Ecto neural progenitor cell (in vitro differentiated cells): Measurements from ENCODE around the gene PLEKHF1.
"Not testable (repeated sequence)": the region's sequence is repeated elsewhere in the genome, so short reads cannot be mapped to it uniquely, and the experiment has no call there.

Source experiments
- DNase-seq: peaks from one replicate; pipeline ENCODE4 v3.0.0-alpha.2; 2018; ENCODE audit warnings: low spot score

Gene PLEKHF1

GRCh38 chr19:29664753-29665214 lies 477 bp upstream of the PLEKHF1 start:
- DNase-seq, result no peak

GRCh38 chr19:29665826-29666577 lies 741 bp downstream of the PLEKHF1 start:
- no peak for DNase-seq

GRCh38 chr19:29666578-29667386 lies 1.5 kb downstream of the PLEKHF1 start:
- peak; percentile 71 for DNase-seq

DNA sequence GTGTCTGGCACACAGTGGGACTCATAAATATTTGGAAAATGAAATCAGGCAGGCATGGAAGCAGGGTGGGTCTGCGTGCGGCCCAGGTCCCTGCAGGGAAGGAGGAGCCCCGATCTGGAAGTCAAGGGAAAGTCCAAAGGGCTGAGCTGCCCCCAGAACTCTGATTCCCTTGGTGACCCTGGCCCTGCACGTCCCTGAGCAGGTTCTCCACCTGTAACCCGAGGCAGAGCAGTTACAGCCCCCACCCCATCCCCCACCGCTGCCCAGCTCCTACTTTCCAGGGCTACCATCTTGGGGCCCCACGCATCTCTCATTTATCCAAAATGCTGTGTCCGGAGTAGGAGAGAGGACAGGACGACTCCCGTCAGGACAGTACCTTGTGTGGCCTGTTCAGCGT lies 2.1 kb downstream of the PLEKHF1 start:
- DNase-seq, result no peak

GRCh38 chr19:29667901-29668341 lies 2.7 kb downstream of the PLEKHF1 start:
- no peak for DNase-seq

GRCh38 chr19:29668746-29669609 lies 3.7 kb downstream of the PLEKHF1 start:
- DNase-seq, result no peak

DNA sequence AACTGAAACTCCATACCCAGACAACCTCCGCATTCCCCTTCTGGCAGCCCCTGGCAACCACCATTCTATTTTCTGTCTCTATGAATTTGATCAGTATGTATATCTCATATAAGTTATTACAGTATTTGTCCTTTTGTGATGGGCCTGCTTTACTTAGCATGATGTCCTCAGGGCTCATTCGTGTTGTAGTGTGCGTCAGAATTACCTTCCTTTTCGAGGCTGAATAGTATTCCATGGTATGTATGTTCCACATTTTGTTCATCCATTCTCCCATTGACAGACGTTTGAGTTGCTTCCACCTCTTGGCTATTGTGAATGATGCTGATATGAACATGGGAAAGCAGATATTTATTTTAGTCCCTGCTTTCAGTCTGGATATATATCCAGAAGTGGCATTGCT lies 5.0 kb downstream of the PLEKHF1 start:
- DNase-seq, result no peak

GRCh38 chr19:29671026-29671392 lies 5.7 kb downstream of the PLEKHF1 start:
- not testable (repeated sequence) for DNase-seq

DNA sequence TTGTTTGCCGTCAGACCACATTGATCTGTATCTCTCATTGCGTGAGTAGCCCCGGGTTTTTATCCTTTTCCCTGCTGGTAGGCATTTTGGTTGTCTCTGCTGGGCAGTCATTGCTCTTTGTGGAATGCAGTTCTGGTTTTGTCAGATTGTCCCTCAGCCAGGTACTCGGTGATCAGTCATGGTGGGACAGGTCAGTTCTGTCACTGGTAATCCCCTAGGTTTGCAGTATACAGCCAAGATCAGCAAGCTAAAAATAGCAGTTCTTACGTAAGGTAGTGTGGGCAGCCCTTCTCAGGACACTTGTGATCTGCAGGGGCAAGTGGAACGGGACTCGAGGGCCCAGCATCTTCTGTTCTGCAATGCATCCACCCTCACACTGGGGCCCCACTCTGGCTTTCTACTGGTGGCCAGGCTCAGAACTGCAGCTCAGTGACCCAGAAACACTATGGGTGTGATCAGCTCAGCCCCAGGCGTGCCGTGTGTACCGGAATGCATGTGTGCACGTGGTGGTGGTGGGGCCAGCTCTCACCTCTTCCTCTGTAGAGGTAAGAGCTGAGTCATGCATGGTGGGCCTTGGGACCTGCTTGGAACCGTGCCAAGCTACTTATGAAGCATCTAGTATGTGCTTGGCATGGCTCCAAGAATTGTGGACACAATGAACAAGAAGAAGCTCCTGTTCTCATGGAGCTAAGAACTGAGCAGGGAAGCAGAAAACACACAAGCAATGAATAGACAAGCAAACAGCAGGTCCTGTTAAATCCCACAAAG lies 6.3 kb downstream of the PLEKHF1 start:
- no peak for DNase-seq

- DNase-seq, result no peak
Measured at GRCh38 chr19:29672319-29672932, 7.2 kb downstream of the PLEKHF1 start.

GRCh38 chr19:29672933-29673336 lies 7.7 kb downstream of the PLEKHF1 start:
- no peak for DNase-seq

DNA sequence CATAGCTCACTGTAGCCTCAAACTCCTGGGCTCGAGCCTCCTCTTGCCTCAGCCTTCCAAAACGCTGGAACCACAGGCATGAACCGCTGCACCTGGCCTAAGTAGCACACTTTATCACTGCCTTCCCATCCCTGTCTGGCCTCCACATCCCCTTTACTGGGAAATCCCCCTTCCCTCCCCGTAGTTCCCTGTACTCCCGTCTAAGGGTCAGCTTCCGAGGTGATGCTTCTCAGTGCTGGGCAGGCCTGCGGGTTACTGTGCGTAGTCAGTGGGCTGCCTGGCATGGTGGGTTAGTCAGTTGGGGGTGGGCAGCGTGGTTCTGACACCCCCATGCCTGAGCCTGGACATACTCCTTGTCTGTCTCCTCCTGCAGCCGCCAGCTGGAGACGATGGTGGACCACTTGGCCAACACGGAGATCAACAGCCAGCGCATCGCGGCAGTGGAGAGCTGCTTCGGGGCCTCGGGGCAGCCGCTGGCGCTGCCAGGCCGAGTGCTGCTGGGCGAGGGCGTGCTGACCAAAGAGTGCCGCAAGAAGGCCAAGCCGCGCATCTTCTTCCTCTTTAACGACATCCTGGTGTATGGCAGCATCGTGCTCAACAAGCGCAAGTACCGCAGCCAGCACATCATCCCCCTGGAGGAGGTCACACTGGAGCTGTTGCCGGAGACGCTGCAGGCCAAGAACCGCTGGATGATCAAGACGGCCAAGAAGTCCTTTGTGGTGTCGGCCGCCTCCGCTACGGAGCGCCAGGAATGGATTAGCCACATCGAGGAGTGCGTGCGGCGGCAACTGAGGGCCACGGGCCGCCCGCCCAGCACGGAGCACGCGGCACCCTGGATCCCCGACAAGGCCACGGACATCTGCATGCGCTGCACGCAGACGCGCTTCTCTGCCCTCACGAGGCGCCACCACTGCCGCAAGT lies 8.4 kb downstream of the PLEKHF1 start:
- no peak for DNase-seq

DNA sequence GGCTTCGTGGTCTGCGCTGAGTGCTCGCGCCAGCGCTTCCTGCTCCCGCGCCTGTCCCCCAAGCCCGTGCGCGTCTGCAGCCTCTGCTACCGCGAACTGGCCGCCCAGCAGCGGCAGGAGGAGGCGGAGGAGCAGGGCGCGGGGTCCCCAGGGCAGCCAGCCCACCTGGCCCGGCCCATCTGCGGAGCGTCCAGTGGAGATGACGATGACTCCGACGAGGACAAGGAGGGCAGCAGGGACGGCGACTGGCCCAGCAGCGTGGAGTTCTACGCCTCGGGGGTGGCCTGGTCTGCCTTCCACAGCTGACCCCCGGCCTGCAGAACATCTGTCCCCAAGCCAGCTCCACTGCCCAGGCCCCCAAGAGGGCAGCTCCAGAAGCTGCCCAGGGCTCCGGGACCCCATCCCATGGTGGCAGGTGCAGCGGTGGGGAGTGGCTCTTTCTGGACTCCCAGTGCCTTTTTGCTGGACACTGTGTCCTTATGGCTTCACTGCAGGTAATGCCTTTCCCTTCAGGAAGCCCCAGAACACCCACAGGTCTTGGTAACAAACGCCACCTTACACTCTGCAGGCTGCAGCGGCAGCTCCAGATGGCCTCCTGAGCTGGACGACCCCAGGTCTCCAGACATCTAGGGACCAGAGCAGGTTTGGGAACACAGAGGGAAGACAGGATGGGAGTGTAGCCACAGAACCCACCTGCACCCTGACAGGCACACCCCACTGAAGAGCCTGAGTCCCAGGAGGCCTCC lies 9.3 kb downstream of the PLEKHF1 start:
- DNase-seq, result no peak

DNA sequence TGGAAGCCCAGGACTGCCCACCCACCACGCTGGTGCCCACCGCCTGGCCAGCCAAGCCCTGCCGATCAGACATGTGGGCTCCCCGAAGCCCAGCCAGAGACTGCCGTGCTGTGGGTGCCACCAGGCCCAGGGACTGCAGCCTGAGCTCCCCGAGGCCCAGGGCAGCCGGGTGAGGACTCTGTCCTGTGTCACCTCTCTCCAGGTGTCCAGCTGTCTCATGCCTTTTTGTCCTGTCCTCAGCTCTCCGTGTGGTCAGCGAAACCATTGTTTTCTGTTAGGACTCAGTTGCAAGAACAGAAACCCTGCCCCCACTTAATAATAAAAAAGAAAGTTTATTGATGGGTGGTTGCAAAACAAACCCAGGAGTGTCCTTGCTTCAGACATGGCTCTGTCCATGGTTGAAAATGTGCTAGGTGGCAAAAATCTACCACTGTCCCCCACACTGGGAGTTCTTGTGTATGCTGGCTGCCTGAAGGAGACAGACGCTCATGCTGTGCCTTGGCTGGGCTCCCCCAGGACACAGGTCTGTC lies 9.9 kb downstream of the PLEKHF1 start:
- DNase-seq, result no peak

DNA sequence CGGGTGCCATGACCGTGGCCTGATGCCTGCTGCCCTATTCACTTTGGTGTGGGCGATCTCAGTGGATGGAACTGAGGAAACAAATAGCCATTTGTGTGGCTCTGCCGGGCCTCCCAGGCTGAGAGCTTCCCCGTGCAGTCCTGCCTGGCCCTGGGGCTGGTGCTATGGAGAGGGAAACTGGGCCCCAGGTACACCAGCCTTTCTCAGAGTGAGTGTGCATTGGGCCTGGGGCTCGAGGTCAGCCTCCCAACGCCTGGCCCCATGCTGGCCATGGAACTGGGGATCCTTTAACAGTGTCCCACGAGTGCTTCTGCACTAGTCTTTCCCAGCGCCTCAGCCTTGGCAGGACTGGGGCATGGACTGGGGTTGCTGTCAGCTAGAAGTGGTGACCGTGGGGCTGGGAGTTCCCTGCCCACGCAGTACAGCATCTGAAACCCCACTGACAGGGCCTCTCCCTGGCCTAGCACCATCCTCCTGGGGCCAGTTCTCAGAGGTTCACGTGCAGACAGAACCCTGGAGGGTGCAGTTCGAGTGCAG lies 10.5 kb downstream of the PLEKHF1 start:
- DNase-seq, result no peak

DNA sequence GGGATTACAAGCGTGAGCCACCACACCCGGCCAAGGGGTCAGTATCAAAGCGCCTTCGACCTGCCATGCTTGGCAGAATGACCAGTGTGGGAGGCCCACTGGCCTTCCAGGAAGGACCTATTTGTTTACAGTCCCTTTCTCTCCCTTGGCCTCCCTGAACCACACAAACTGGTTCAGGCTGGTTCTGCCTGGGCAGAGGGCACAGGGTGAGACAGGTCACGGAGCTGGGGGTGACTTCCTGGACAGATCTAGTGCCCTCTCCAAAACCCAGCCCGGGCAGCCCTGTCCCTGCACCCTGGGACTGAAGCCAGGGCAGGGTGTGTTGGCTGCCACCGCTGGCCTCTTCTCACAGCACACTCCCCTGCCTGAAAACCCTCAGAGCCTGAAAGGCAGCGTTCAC lies 11.3 kb downstream of the PLEKHF1 start:
- DNase-seq, result no peak

GRCh38 chr19:29677001-29677817 lies 11.9 kb downstream of the PLEKHF1 start:
- no peak for DNase-seq
